NCI-H226 (cell line): Measurements from ENCODE around the gene CACNG4.

Experiments used
- DNase-seq: peaks from one replicate; pipeline ENCODE4 v3.0.0-alpha.2; 2015

CACNG4 gene

DNA sequence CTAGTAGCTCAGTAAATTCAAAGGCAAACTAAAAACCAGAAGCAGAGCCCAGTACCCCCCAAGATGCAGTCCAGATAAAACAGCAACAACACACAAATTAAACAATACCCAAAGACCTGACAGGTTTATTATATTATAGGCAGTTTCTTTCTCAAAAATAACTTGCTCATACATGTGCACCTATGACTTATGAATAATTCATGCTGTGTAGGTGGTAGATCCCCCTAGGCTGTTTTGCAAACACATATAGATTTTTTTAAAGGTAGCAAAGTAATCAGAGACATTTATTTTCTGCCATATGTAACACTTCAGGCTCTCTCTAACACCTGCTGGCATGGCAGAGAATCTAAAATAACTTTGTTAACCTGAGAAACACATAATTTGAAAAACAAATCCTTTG is 107.1 kb downstream of the CACNG4 start:
- DNase-seq = no peak

DNA sequence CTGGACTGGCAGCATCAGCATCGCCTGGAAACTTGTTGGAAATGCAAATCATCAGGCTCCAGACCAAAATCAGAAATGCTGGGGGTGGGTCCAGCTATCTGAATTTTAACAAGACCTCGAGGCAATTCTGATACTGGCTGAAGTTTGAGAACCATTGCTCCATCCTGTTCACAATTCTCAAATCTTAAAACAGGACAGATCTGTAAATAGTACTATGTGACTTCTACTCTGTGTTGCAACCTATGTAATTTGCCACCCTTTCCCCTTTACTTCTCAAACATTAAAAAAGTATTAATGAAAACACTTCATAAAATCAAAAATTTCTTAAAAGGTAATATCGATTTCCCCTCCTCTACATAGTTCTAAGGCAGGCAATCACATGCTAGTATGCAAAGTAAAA is 108.4 kb downstream of the CACNG4 start:
- DNase-seq = no peak

- DNase-seq = no peak
Measured at GRCh38 chr17:67074781-67075180, 110.3 kb downstream of the CACNG4 start.

GRCh38 chr17:67076290-67076689 is 111.8 kb downstream of the CACNG4 start:
- DNase-seq = no peak

- DNase-seq = no peak
Measured at GRCh38 chr17:67078292-67078691, 113.8 kb downstream of the CACNG4 start.

DNA sequence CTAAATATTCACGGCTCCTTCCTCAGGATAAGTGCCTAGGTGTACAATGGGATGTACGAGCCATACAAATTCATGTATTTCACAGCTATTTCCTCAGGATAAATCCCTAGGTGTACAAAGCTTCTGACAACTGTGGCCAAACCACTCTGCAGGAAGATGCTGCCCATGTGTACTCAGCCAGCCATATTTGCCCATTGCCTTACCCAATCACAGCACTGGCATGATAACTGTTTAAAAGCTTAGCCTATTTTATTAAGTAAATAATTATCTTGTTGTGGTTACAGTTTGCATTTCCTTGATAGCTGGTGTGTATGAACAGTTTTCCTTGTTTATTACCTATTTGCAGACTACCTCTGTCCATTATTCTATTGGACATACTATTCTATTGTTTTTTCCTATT is 115.0 kb downstream of the CACNG4 start:
- DNase-seq = no peak

- DNase-seq = no peak
Measured at GRCh38 chr17:67080804-67081203, 116.3 kb downstream of the CACNG4 start.

DNA sequence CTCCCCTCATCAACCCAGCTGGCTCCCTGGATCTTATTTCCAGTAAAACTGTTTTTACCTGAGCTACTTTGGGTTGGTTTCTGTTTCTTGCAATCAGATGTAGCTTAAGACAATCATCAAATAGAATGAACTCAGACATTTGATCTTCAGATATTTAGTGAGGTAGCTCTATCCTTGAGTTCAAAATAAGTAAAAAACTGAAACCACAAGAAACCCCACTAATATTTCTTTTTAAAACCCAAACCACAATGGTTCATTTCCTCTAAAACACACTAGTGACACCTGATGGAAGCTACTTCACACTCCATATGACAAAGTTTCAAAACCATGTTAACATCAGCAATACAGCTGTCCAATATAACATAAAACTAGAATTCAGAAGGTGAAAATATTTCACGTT is 117.6 kb downstream of the CACNG4 start:
- no peak for DNase-seq
